Dermis blood vessel endothelial cell (primary cell): ENCODE measurements around the gene ECPAS. TPM values are rescaled to one million over a fixed set of nuclear protein-coding genes. Genes with fewer than 3 reads are reported as not detected.
"Not testable (repeated sequence)": the region's sequence is repeated elsewhere in the genome, so short reads cannot be mapped to it uniquely, and the experiment has no call there.

Source experiments
- DNase-seq: peaks from one replicate; pipeline ENCODE4 v3.0.0; 2010
- total RNA-seq: library from RNA; depleted of rRNA; stranded (reverse); fragments of >200 nt; gene quantifications from 2 replicates; pipeline ENCODE4 v1.2.3, GENCODE V29; 2014

Gene ECPAS
- total RNA-seq, 1 donor from 2014 or later: 93.4 TPM

DNA sequence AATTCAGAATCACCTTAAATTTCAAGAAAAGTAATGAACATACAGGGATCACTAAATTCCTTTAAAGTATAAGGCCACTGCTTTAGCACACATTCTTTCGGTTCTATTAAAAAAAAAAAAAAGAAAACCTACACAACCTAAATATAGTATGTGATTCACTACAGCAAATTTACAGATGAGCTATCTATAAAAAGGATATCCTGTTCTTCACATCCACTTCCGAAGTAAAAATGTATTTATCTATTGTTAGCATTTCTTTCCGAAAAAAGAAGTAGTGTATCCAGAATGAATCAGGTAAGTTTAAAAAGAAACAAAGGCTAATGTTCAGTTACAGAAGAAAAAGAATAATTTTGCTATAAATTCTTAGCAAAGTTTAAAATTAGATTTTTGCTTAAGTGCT is 70.2 kb downstream of the ECPAS start:
- peak; percentile 7 for DNase-seq

DNA sequence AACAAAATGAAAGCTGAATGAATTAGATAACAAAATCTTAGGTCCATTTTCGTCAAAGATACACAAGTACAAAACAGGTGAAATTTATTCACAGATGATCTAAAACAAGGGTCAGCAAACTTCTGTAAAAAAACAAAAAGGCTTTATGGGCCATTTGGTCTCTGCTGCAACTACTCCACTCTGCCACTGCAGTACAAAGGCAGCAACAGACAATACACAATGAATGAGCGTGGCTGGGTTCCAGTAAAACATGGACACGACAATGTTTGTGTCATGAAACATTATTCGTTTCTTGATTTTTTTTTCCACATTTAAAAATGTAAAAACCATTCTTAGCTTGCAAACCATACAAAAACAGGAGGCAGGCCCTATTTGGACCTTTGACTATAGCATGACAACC is 71.9 kb downstream of the ECPAS start:
- peak; percentile 33 for DNase-seq

DNA sequence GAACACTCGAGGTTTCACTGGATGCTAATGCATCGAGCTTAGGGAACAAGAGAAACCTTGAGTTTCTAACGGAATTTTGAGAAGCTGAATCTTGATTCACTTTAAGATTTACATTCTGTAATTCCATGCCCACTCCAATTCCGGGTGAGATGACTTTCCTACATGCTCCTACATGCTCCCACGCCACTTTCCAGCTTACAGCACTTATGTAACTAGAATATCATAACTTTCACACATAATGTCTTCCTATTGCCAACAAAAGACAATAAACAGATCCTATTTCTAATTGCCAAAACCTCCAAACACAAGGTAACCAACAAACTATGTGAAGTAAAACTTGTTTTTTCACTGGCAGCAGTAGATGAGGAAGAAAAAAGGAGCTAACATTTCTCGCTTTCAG is 72.9 kb downstream of the ECPAS start:
- DNase-seq: no peak

DNA sequence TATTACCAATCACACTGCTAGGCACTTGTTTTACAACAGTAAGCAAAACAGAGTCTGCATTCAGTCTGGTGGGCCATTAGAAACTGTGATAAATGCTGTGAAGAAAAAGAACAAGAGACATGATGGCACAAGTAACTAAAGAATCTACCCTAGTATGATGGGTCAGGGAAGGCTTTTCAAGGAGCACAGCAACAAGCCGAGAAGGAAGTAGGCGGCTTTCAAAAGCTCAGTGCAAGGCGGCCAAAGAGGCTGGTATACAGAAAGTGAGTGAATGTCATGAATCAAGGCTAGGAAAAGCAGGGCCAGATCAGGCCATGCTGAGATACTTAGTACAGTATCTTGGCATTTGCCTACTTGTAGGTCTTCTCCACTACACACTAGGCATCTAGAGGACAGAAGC is 76.4 kb downstream of the ECPAS start:
- no peak for DNase-seq

DNA sequence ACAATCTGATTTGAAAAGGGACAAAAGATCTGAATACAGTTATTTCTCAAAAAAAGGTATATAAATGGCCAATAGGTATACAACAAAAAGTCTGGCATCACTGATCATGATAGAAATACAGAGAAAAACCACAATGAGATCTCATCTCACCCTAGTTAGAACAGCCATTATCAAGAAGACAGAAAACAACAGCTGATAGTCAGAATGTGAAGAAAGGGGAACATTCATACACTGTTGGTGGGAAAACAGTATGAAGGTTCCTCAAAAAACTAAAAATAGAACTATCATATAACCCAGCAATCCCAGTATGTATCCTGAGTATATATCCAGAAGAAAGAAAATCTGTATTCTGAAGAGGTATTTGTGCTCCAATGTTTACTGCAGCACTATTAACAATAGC is 78.5 kb downstream of the ECPAS start:
- DNase-seq: no peak

DNA sequence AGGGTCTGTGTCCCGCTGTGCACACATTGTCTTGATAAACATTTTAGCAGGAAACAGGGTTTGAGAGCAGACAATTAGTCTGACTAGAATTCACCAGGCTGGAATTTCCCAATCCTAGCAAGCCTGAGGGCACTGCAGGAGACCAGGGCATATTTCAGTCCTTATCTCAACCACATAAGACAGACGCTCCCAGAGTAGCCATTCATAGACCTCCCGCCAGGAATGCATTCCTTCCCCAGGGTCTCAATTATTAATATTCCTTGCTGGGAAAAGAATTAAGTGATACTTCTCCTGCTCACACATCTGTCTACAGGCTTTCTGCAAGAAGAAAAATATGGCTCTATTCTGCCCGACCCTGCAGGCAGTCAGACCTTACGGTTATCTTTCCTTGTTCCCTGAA is 82.7 kb downstream of the ECPAS start:
- DNase-seq: not testable (repeated sequence)

DNA sequence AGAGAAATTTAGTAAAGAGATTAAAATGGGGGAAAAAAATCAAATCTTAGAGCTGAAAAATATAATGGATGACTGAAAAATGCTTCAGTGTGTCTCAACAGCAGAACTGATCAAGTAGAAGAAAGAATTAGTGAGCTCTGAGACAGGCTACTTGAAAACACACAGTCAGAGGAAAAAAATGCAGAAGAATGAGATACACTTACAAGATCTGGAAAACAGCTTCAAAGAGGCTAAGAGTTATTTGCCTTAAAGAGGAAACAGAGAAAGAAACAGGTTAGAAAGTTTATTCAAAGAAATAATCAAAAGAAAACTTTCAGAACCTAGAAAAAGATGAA is 83.7 kb downstream of the ECPAS start:
- no peak for DNase-seq

DNA sequence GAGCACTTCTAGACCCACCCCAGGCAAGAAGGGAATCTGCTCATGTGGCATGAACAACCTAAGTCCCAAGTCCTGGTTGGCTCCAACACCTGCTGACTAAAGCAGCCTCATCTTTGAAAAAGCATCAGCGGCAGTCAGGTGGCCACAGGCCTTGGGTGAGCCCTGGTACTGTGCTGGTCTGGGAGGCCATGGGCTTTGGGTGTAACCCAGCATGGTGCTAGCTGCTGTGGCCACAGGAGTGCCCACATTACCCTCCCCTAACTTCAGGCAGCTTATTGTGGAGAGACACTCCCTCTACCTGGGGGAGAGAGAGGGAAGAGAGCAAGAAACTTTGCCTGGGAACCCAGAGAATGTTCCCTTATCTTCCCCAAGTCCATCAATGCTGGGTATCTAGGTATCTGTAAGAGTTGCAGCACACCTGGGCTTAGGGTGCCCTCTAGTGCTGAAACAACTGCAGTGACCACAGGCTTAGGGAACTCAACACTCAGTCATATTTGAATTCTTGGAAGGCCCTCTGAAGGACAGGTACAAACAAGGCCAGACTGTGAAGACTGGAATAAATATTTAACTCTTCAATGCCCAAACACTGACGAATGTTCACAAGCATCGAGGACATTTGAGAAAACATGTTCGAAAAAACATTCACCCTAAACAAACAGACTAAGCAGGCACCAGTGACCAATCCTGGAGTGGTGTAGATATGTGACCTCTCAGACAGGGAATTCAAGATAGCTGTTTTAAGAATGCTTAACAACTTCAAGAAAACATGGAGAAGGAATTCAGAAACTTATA is 84.2 kb downstream of the ECPAS start:
- DNase-seq: peak; percentile 44

DNA sequence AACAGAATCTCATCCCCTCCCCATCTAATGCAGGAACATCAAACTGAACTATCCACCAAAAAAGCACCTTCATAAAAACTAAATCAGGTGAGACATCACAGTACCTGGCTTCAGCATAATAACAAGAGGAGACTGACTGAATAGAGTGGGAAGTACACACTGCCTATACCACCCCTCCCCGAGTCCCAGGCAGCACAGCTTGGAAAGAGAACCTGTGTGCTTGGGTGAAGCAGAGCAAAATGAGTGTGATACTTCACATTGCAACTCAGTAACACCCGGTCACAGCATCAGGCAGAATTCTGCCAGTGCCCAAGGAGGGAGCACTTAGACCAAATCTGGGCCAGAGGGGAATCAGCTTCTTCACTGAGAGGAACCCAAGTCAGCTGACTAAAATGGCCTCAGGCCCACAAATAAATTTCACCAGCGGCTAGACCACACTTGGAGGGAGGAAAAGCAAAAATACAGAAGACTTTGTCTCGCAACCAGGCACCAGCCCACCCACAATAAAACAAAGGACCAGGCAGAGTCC is 84.9 kb downstream of the ECPAS start:
- no peak for DNase-seq

DNA sequence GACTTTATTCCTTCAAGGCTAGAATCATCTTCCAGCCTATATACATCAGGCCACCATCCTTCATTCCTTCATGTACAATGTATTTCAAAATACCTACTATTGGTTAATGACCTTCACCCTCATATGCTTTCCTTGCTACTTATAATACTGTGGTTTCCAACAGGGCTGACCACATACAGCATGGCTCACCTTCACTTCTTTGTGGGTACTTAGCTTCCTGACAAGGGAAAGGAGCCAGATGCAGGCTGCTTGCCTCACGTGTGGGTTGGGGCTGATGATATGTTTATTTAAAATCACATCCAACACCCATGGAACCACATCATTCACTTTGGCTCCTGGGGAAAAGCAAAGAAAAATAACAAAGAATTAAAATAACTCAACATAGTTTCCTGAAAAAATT is 90.2 kb downstream of the ECPAS start:
- DNase-seq: no peak

DNA sequence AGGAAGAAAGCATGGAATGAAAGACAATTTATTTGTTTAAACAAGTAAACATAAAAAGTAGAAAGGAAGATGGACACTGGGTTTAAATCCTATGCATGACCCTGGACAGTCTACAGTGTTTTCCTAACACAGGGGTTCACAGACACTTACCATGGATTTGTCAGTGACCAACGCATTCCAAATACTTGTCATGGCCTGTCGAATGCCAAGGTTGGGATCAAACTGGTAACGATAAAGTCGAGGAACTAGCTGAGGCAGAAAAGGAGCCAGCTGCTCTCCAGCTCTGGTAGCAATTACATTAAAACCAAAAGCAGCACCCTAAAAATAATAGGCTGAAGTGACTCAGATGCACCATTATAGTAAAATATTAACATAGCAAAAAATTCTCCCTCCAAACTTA is 94.8 kb downstream of the ECPAS start:
- no peak for DNase-seq

DNA sequence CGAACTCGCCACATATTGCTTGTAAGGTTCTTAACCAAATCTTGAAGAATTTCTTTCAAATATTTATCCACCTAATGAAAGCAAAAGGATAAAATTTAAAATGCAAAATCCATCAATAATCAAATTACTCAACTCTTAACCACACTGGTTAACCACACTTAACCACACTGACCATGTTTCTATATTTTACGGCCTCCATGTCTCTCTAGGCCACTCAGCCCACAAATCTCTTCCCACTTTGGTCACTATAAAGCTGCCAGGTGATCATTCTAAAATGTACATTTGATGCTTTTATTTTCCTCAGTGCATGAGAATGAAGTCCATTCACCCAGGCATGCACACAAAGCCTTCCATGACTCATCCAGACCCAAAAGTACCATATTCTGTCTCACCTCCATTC is 97.8 kb downstream of the ECPAS start:
- DNase-seq: no peak

DNA sequence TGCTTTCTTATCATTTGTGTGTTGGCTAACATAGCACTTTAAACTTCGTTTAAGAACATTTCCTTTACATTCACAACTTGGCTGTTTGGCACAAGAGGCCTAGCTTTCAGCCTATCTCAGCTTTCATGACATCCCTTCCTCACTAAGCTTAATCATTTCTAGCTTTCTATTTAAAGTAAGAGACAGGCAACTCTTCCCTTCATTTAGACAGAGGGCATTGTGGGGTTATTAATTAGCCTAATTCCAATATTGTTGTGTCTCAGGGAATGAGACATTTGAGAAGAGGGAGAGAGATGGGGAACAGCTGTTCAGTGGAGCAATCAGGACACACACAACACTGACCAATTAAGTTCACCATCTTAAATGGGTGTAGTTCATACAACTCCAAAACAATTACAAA is 103.2 kb downstream of the ECPAS start:
- no peak for DNase-seq

DNA sequence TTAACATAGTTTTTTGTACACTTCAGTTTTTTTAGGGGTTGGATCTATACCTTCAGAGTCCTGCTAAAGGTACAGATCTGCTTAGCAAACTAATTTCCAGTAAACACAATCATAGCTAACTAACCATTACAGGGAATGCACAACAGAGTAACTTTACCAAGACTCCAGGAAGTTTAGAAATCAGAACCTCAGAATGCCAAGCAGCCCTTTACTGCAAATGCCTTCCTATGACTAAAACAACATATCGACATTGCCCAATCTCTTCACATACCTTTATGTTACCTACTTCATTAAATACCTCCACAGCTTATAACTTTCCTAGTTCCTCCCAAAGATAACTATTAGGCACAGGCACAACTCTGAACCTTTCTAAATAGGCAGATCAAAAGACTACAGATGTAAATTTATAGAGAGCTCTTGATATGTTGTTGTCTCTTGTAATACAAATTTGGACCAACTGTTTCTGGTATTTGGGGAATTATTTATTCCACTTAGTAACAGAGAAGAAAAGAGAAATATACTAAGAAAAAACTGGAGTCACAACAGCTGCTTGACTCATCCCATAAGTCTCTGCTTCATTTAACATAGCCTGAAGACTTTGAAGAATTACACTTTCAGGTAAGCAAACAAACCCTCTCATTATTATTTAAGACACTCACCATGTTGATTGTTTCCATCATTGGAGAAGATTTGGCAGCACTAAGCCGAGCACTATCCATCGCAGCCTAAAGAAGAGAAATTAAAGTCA is 108.2 kb downstream of the ECPAS start:
- DNase-seq: no peak

DNA sequence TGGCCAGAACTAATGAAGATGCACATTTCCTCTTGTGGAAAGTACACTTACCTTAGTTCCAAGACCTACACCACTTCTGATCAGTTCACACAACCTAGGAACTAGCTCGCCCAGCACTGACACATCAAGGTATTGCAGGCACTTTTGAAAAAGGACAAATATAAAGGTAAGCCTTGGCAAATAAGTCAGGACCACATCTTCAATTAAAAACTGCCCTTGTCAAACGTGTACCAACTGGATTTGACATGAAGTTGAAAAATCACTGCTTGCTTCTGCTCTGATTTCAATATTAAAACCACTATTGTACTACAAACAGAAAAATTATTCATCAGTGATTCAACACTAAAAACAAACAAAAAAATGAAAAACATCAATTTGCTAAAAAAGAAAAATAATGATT is 109.1 kb downstream of the ECPAS start:
- no peak for DNase-seq

DNA sequence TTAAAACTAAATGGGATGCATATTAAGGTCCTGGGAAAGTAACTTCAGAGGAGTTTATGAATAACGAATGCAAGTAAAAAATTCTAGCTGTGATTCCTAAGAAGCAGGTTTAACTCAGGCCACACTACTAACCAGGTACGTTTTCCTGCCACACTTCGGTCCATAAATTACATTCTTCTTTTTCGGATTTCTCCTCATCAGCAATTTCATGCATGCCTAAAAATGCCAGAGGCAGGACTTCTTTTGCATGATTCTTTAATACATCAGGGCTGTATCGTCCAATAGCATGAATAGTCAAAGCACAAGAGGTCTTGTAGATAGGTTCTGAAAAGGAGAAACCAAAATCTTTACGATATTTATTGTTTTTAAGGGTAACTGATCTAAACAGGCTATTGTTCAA is 111.9 kb downstream of the ECPAS start:
- no peak for DNase-seq

DNA sequence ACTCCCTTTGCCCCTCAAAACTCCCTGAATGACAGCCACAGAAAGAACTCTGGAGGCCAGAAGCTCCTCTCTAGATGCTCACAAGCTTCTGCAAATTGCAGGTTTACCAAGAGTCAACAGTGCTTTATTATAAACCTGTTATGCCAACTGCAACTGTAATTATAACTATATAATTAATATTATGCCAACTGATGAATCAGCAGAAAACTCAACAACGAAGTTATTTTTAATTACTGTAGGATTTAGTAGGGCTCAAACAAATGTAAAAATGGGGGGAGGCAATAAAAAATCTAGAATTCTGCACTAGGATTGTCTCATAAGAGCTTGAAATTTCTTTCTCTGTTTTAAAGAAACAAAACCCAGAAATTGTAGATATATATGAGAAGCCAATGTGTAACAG is 117.2 kb downstream of the ECPAS start:
- no peak for DNase-seq

DNA sequence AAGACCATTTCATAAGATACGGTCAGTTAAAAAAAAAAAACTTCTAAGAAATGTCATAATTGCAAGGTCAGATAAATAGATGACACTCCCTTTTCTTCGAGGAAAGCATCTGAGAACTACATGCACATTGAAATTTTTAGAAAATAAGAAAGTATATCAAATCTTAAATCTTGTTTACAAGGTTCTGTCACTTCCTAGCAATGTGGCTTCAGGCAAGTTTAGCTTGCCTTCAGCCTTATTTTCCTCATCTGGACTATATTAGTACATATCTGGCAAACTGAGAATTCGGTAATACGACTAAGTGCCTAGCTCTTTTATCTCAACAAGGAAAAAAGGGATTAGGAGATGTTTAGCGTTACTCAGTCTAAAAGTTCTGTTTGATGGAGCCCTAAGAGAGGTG is 121.7 kb downstream of the ECPAS start:
- DNase-seq: no peak

DNA sequence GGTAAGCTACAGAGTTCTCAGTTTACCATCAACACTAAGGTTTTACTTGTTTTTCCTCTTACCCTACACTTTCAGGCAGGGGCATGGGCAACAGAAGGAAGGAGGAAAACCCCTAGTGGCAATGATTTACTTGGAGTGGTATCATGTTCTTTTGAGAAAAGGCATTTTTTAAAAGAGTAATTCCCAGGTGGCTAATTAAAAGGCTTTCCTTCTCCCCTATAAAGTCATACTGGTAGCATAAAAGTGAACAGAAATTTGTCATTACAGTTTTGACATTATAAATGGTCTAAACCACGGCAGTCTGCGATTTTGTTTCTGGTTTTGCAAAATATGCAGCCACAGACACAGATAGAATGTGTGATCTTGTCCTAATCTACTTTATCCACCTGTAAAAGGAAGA is 123.3 kb downstream of the ECPAS start:
- no peak for DNase-seq

DNA sequence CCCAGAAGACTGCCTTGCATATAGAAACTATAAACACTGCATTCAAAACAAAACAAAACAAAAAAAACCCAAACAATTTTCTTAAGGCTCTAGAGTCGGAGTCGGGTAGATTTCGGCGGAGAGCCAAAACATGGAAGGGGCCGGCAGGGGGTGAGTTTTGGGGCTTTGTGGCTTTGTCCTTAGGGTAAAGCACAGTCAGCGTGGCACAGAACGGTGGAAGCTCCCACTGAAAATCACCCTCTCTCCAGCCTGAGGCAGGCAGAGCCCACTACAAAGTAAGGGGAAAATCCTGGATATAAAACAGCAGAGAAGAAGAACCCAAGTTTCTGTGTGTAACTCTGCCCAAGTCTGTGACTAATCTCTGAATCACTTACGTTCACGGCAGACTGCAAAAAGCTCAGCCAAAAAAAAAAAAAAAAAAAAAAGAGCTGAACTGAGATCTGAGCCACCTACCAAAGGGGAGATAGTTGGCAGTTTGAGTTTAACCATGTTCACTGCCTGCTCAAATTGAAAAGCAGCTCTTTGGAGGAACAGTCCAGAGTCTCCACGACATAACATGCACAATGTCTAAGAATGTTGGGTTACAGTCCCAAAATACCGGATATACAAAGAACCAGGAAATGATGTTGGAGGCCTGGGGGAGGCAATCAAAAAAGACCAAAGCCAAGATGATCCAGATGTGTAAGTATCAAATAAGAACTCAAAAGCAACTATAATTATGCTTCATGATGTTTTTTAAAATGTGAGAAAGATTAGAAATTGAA is 127.5 kb downstream of the ECPAS start:
- DNase-seq: peak; percentile 72

DNA sequence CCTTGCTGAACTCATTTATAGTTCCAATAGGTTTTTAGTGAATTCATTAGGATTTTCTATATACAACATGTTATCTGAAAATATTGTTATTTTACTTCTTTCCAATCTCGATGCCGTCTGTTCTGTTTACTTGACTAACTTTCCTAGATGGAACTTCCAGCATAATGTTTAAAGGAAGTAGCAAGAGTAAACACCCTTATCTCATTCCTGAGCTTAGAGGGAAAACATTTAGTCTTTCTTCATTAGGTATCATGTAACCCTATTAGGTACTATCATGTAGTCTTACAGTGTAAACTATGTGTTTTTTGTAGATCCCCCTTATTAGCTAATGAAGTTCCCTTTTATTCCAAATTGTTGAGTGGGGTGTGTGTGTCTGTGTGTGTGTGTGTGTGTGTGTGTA is 131.6 kb downstream of the ECPAS start:
- no peak for DNase-seq

DNA sequence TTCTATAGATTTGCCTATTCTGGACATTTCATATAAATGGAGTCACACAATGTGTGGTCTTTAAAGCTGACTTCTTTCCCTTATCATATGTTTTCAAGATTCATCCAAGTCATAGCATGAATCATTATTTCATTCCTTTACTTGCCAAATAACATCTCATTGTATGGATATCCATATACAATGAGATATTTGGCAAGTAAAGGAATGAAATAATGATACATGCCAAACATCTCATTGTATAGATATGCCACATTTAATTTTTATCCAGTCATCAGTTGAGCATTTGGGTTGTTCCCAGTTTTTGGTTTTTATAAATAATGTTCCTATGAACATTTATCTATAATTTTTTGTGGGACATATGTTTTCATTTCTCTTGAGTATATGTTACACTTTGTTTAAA is 133.6 kb downstream of the ECPAS start:
- DNase-seq: no peak

DNA sequence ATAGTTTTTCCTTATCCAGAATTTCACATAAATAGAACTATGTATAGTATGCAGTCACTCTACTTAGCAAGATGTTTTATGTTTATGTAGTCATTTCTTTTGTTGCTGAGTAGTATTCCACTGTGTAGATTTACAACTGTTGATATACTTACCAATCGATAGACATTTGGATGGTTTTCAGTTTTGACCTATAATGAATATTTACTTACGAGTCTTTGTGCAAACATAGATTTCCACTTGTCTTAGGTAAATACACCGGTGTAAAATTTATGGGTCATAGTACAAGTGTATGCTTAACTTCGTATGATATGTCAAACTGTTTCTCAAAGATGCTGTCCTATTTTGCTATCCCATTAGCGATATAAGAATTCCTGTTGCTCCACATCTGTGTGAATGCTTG is 134.4 kb downstream of the ECPAS start:
- no peak for DNase-seq
